HCT116 (cell line): ENCODE measurements around the gene ZAP70. TPM values are rescaled to one million over a fixed set of nuclear protein-coding genes. Genes with fewer than 3 reads are reported as not detected.

ENCODE experiments used
- ATAC-seq: fragments of 200-7000 bp; cut with Tn5 transposase; 2 replicates; pipeline ENCODE4 v1.9.1; 2020; ENCODE audit warnings: mild to moderate bottlenecking, moderate library complexity
- BruUV-seq: library from RNA; stranded (reverse); fragments of 400-500 nt; replicated peaks from 2 replicates; lab custom pipeline; 2021; lab: Mats Ljungman, UMichigan
- CTCF ChIA-PET: fragments of 300-600 bp; sonication (Branson Sonifier 250); formaldehyde crosslinking; loops from one replicate; lab custom pipeline; 2021; ENCODE audit warnings: antibody characterized with exemption; lab: Charles Lee
- POLR2A ChIA-PET: fragments of 300-600, 350-600 bp; sonication (Branson Sonifier 250); formaldehyde crosslinking; loops from one replicate; lab custom pipeline; 2021; ENCODE audit warnings: antibody characterized with exemption; lab: Charles Lee
- RAD21 ChIA-PET, 2 experiments: fragments of 300-600 bp; sonication (Branson Sonifier 250); formaldehyde crosslinking; loops; one replicate each; lab custom pipeline; 2023; ENCODE audit warnings: low total read pairs in 2 of 2; ENCODE audit not compliant: uncharacterized antibody in 2 of 2, unreplicated experiment in 2 of 2, low non-redundant PET in 1 of 2; lab: Charles Lee
- DNase-seq: peaks from one replicate; pipeline ENCODE4 v3.0.0-alpha.2; 2010; ENCODE audit warnings: low read depth, low spot score
- H2AFZ ChIP-seq: fragments of 200-600 bp; shearing (Covaris generic), sonication (generic); 2 replicates; pipeline ENCODE4 v1.6.1; 2017; ENCODE audit warnings: low read depth, mixed run types, mixed read lengths, antibody characterized with exemption, low read length; ENCODE audit not compliant: poor library complexity, severe bottlenecking
- H3K27ac ChIP-seq: 2 replicates; pipeline ENCODE4 v1.5.1; 2012; ENCODE audit warnings: low read depth, low read length
- H3K27me3 ChIP-seq: fragments of 200-600 bp; sonication (generic); 2 replicates; pipeline ENCODE4 v1.6.1; 2016; ENCODE audit warnings: mixed run types, low read length, mixed read lengths; ENCODE audit not compliant: insufficient read depth
- H3K36me3 ChIP-seq, 2 experiments: fragments of 200-500 bp in 1 of 2; fragments of 200-600 bp in 1 of 2; sonication (Bioruptor generic) in 1 of 2; sonication (generic) in 1 of 2; 2 replicates each; pipeline versions ENCODE4 v1.5.1 to v1.6.1; 2014 to 2016; ENCODE audit warnings: low read length in 2 of 2, inconsistent platforms in 1 of 2, mixed read lengths in 1 of 2, mixed run types in 1 of 2; ENCODE audit not compliant: insufficient read depth in 2 of 2, control insufficient read depth in 1 of 2
- H3K4me1 ChIP-seq, 2 experiments: fragments of 200-600 bp in 1 of 2; sonication (generic) in 1 of 2; 2 replicates each; pipeline versions ENCODE4 v1.5.1 to v1.6.1; 2012 to 2017; ENCODE audit warnings: low read length in 2 of 2, inconsistent platforms in 1 of 2, mild to moderate bottlenecking in 1 of 2, mixed read lengths in 1 of 2, mixed run types in 1 of 2, moderate library complexity in 1 of 2; ENCODE audit not compliant: insufficient read depth in 2 of 2, control insufficient read depth in 1 of 2
- H3K4me2 ChIP-seq: fragments of 200-600 bp; sonication (generic); 2 replicates; pipeline ENCODE4 v1.6.1; 2017; ENCODE audit warnings: mixed run types, low read length, mixed read lengths
- H3K4me3 ChIP-seq, 2 experiments: fragments of 200-600 bp in 1 of 2; sonication (generic) in 1 of 2; replicated peaks in 1 of 2; 2 replicates each; pipeline ENCODE4 v1.5.1; 2011 to 2016; ENCODE audit warnings: low read length in 2 of 2, control low read depth in 1 of 2, low read depth in 1 of 2, mild to moderate bottlenecking in 1 of 2, mixed read lengths in 1 of 2, mixed run types in 1 of 2
- H3K79me2 ChIP-seq: fragments of 200-600 bp; sonication (generic); 2 replicates; pipeline ENCODE4 v1.6.1; 2017; ENCODE audit warnings: mild to moderate bottlenecking, mixed run types, low read length, moderate library complexity, mixed read lengths; ENCODE audit not compliant: insufficient read depth
- H3K9ac ChIP-seq: fragments of 200-600 bp; sonication (generic); 2 replicates; pipeline ENCODE4 v1.6.1; 2016; ENCODE audit warnings: low read length, mixed read lengths
- H3K9me2 ChIP-seq: fragments of 200-600 bp; sonication (generic), shearing (Covaris generic); 2 replicates; pipeline ENCODE4 v1.6.1; 2017; ENCODE audit warnings: mixed run types, mild to moderate bottlenecking, moderate library complexity; ENCODE audit not compliant: insufficient read depth
- H3K9me3 ChIP-seq, 2 experiments: fragments of 200-500 bp in 1 of 2; fragments of 200-600 bp in 1 of 2; sonication (Bioruptor generic) in 1 of 2; sonication (generic) in 1 of 2; 2 replicates each; pipeline ENCODE4 v1.6.1; 2014 to 2017; ENCODE audit warnings: low read length in 2 of 2, mixed read lengths in 2 of 2, inconsistent platforms in 1 of 2, low read depth in 1 of 2, mild to moderate bottlenecking in 1 of 2, mixed run types in 1 of 2, moderate library complexity in 1 of 2; ENCODE audit not compliant: control insufficient read depth in 1 of 2, insufficient read depth in 1 of 2
- H4K20me1 ChIP-seq: fragments of 200-600 bp; sonication (generic), shearing (Covaris generic); 2 replicates; pipeline ENCODE4 v1.6.1; 2017; ENCODE audit warnings: mixed run types, mild to moderate bottlenecking, moderate library complexity; ENCODE audit not compliant: insufficient read depth
- CBX3 ChIP-seq: IDR thresholded peaks from 2 replicates; pipeline ENCODE4 v1.6.1; 2012; ENCODE audit warnings: low read depth
- CEBPB ChIP-seq: IDR thresholded peaks from 2 replicates; pipeline ENCODE4 v1.6.1; 2012; ENCODE audit warnings: low read depth
- CTCF ChIP-seq, 3 experiments: fragments of 200-600 bp in 1 of 3; sonication (generic) in 1 of 3; IDR thresholded peaks in 2 of 3; conservative IDR thresholded peaks in 1 of 3; 2 replicates each; pipeline ENCODE4 v1.5.1; 2012 to 2017; ENCODE audit warnings: low read depth in 2 of 3, low read length in 2 of 3, antibody characterized with exemption in 1 of 3, borderline replicate concordance in 1 of 3, control low read depth in 1 of 3, mild to moderate bottlenecking in 1 of 3, mixed read lengths in 1 of 3, mixed run types in 1 of 3, moderate library complexity in 1 of 3; ENCODE audit not compliant: insufficient read depth in 1 of 3
- EGR1 ChIP-seq: IDR thresholded peaks from 2 replicates; pipeline ENCODE4 v1.6.1; 2012; ENCODE audit warnings: low read depth
- ELF1 ChIP-seq: IDR thresholded peaks from 2 replicates; pipeline ENCODE4 v1.6.1; 2012; ENCODE audit warnings: low read depth, borderline replicate concordance
- EZH2 ChIP-seq: fragments of 200-600 bp; sonication (generic); IDR thresholded peaks from 2 replicates; pipeline ENCODE4 v1.6.1; 2017; ENCODE audit warnings: antibody characterized with exemption, mixed run types
- EZH2phosphoT487 ChIP-seq: fragments of 200-600 bp; IDR thresholded peaks from 2 replicates; pipeline ENCODE4 v1.6.1; 2018; ENCODE audit warnings: antibody characterized with exemption, borderline replicate concordance
- FOSL1 ChIP-seq: IDR thresholded peaks from 2 replicates; pipeline ENCODE4 v1.6.1; 2012; ENCODE audit warnings: low read depth
- POLR2A ChIP-seq: IDR thresholded peaks from 2 replicates; pipeline ENCODE4 v1.7.0; 2011; ENCODE audit warnings: borderline replicate concordance; ENCODE audit not compliant: insufficient read depth, insufficient read length; ENCODE audit errors: extremely low read depth
- POLR2AphosphoS5 ChIP-seq: IDR thresholded peaks from 2 replicates; pipeline ENCODE4 v1.6.1; 2011; ENCODE audit warnings: mild to moderate bottlenecking, low read depth, low read length, moderate library complexity
- REST ChIP-seq: IDR thresholded peaks from 2 replicates; pipeline ENCODE4 v1.6.1; 2012; ENCODE audit warnings: low read depth
- SIN3A ChIP-seq: IDR thresholded peaks from 2 replicates; pipeline ENCODE4 v1.6.1; 2012; ENCODE audit warnings: low read depth
- SP1 ChIP-seq: IDR thresholded peaks from 2 replicates; pipeline ENCODE4 v1.6.1; 2012; ENCODE audit warnings: low read depth
- SRF ChIP-seq: IDR thresholded peaks from 2 replicates; pipeline ENCODE4 v1.6.1; 2012; ENCODE audit warnings: low read depth
- TCF7L2 ChIP-seq: IDR thresholded peaks from 2 replicates; pipeline ENCODE4 v1.7.0; 2011; ENCODE audit warnings: borderline replicate concordance, inconsistent platforms; ENCODE audit not compliant: insufficient read depth, insufficient read length; ENCODE audit errors: extremely low read depth
- YY1 ChIP-seq: IDR thresholded peaks from 2 replicates; pipeline ENCODE4 v1.6.1; 2011; ENCODE audit warnings: low read length, low read depth, moderate library complexity, mild to moderate bottlenecking; ENCODE audit not compliant: insufficient replicate concordance; ENCODE audit errors: extremely low read depth
- ZBTB33 ChIP-seq: IDR thresholded peaks from 2 replicates; pipeline ENCODE4 v1.6.1; 2011; ENCODE audit warnings: mild to moderate bottlenecking, low read length, moderate library complexity; ENCODE audit not compliant: insufficient replicate concordance; ENCODE audit errors: extremely low read depth
- ZFX ChIP-seq: fragments of 450-650 bp; IDR thresholded peaks from 2 replicates; pipeline ENCODE4 v1.6.1; 2017
- ZNF274 ChIP-seq: fragments of 200-500 bp; sonication (Bioruptor generic); IDR thresholded peaks from 2 replicates; pipeline ENCODE4 v1.6.1; 2014; ENCODE audit warnings: mild to moderate bottlenecking, low read depth, low read length, inconsistent platforms
- intact Hi-C: fragments of 100-400 bp; cut with micrococcal nuclease; formaldehyde crosslinking; loops from 2 replicates; pipeline ENCODE4 v1.10.0; 2022
- total RNA-seq: library from RNA; stranded (reverse); gene quantifications from one replicate; pipeline ENCODE4 v1.2.1, GENCODE V29; 2021; ENCODE audit not compliant: unreplicated experiment
- TF ChIP-seq, protein P1 (sequence below): IDR thresholded peaks from 2 replicates; pipeline ENCODE4 v1.6.1; 2012

ZAP70 gene
- total RNA-seq, 1 experiment from 2014 or later: 0.91 TPM

DNA sequence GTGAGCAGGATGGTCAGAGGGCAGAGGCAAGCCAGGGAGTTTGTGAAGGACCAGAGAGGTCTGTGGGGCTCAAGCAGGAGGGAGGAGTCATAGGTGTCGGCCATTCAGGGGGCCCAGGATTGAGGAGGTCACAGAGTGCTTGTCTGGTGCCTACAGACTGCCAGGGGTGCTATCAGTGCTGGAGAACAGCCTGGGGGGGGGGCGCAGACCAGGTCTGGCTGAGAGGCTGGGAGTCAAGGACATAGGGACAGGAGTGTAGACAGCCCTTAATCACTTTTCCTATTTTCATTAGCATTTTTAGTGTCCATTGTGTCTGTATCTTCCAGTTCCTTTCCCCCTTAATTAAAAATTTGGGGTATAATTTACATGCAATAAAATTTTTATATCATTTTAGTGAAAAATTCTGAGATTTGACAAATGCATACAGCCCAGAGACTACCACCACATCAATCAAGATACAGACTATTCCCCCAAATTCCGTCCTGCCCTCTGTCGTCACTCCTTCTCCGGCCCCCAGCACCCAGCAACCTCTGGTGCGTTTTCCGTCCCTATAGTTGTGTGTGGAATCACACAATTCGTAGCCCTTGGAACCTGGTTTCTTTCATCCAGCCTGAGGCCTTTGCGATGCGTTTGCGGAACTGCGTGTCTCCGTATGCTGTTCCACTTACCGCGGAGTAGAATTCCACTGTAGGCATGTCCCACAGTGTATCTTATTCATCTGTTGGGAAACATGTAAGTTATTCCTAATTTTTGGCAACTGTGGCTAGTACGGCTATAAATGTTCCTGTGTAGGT, 6.2 kb downstream of the ZAP70 start:
- H3K36me3 ChIP-seq: no peaks in the 10 kb centered on the region
- no peak overlapping the region for H3K27ac ChIP-seq
- no peak overlapping the region for H3K9ac ChIP-seq
- no peaks in the 10 kb centered on the region for H4K20me1 ChIP-seq
- no peak overlapping the region for H3K4me3 ChIP-seq
- ChIA-PET CTCF (no interaction called here), POLR2A (no interaction called here), RAD21 (no interaction called here)
- DNase-seq: no peak
- no peaks in the 10 kb centered on the region for H3K9me3 ChIP-seq
- H3K4me2 ChIP-seq: no peak overlapping the region
- ATAC-seq: no peak
- intact Hi-C loops: no loop called here
- no peak overlapping the region for H2AFZ ChIP-seq
- no peaks in the 10 kb centered on the region for H3K27me3 ChIP-seq
- BruUV-seq: no TSS peak
- H3K79me2 ChIP-seq: no peaks in the 10 kb centered on the region
- no peaks in the 10 kb centered on the region for H3K4me1 ChIP-seq
- TF ChIP-seq FOSL1 (no peak), REST (no peak), ZBTB33 (no peak), ZNF274 (no peak), EZH2phosphoT487 (no peak), TCF7L2 (no peak), EGR1 (no peak), CBX3 (no peak), ZFX (no peak), SP1 (no peak), CTCF (IDR thresholded peaks at IDR 0.05 in 2 of 3, conservative IDR thresholded peaks at IDR 0.05 in 1 of 3; ENCODE audit: borderline replicate concordance in 1 of 3, insufficient read depth in 1 of 3, low read depth in 2 of 3, low read length in 2 of 3) (no peak), EZH2 (no peak), SRF (no peak), CEBPB (no peak), YY1 (no peak), ELF1 (no peak), SIN3A (no peak), POLR2AphosphoS5 (no peak), POLR2A (no peak)
- TF ChIP-seq, protein P1, sequence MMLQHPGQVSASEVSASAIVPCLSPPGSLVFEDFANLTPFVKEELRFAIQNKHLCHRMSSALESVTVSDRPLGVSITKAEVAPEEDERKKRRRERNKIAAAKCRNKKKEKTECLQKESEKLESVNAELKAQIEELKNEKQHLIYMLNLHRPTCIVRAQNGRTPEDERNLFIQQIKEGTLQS: no peak
- H3K9me2 ChIP-seq: no peaks in the 10 kb centered on the region
